ENCODE results near the gene C8B. TPM values are rescaled to one million over a fixed set of nuclear protein-coding genes. Genes with fewer than 3 reads are reported as not detected.
A peak's percentile ranks its signal among the peaks of the same experiment; 100 is the strongest.

Gene C8B
- total and polyA plus RNA-seq, 9 of the 15 experiments (the other 6 are each of a cell fraction or from before 2014, with no cell fraction given): not detected

- CTCF ChIA-PET (ENCODE audit: low intra/inter-chr PET ratio): no interaction called here
These were observed 62.0 kb downstream of the C8B start for GRCh38 chr1:56903778-56904177.

GRCh38 chr1:56901716-56902115, 64.1 kb downstream of the C8B start:
- intact Hi-C loops (cut with micrococcal nuclease) (no loop called here), in situ Hi-C loops (cut with MboI) (no loop called here)
- Histone ChIP-seq H3K4me1 (replicated peaks in 1 of 2; ENCODE audit: control insufficient read depth in 2 of 2, insufficient read depth in 2 of 2, low read length in 2 of 2) (no peaks in the 10 kb centered on the region), H3K9me3 (replicated peaks; ENCODE audit: control insufficient read depth, insufficient read depth, low read depth, low read length) (no peaks in the 10 kb centered on the region), H3K27me3 (ENCODE audit: control insufficient read depth in 2 of 2, insufficient read depth in 2 of 2, low read length in 2 of 2) (no peaks in the 10 kb centered on the region), H3K36me3 (ENCODE audit: control insufficient read depth, insufficient read depth, low read length) (no peaks in the 10 kb centered on the region), H3K9ac (ENCODE audit: insufficient read depth in 1 of 2, low read depth in 2 of 2, low read length in 2 of 2) (no peak overlapping the region), H2AFZ (ENCODE audit: low read depth, low read length) (no peak overlapping the region), H3K9me1 (ENCODE audit: control insufficient read depth, insufficient read depth, low read length) (no peaks in the 10 kb centered on the region), H3K27ac (ENCODE audit: extremely low read depth, low read depth, low read length) (no peak overlapping the region), H3K79me2 (ENCODE audit: control insufficient read depth, insufficient read depth, low read length) (no peaks in the 10 kb centered on the region), H4K20me1 (replicated peaks; ENCODE audit: control insufficient read depth, insufficient read depth, low read length) (no peaks in the 10 kb centered on the region), H3K4me3 (no peak overlapping the region), H3K4me2 (ENCODE audit: insufficient read depth, low read length) (no peak overlapping the region)
- TF ChIP-seq NR2C2 (CRISPR knock-in tag; IDR thresholded peaks at IDR 0.05): no peak
- peak; percentile 41; the same call in 1 of the 2 replicates for TF ChIP-seq NR2C2 (tag; IDR thresholded peaks at IDR 0.05)
- peak; percentile 12; the same call in 1 of the 2 replicates for TF ChIP-seq BACH1 (tag; IDR thresholded peaks at IDR 0.05)
- TF ChIP-seq, protein P1, sequence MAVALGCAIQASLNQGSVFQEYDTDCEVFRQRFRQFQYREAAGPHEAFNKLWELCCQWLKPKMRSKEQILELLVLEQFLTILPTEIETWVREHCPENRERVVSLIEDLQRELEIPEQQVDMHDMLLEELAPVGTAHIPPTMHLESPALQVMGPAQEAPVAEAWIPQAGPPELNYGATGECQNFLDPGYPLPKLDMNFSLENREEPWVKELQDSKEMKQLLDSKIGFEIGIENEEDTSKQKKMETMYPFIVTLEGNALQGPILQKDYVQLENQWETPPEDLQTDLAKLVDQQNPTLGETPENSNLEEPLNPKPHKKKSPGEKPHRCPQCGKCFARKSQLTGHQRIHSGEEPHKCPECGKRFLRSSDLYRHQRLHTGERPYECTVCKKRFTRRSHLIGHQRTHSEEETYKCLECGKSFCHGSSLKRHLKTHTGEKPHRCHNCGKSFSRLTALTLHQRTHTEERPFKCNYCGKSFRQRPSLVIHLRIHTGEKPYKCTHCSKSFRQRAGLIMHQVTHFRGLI (CRISPR knock-in tag; IDR thresholded peaks at IDR 0.05): no peak
- TF ChIP-seq CEBPB (tag; IDR thresholded peaks at IDR 0.05): peak; percentile 30; the same call in 1 of the 2 replicates
- no peak for TF ChIP-seq PHF8 (IDR thresholded peaks at IDR 0.05; ENCODE audit: borderline replicate concordance, low read length)
- no peak for TF ChIP-seq TCF3 (CRISPR knock-in tag; IDR thresholded peaks at IDR 0.05)
- TF ChIP-seq MAX (CRISPR knock-in tag; IDR thresholded peaks at IDR 0.05): no peak
- TF ChIP-seq CC2D1A (IDR thresholded peaks at IDR 0.05): no peak
- 0 out of 2 replicates have a peak, but pooled peaks have one; percentile 12 for TF ChIP-seq ZNF316 (IDR thresholded peaks at IDR 0.05)
- no peak for TF ChIP-seq ELF1 (tag; IDR thresholded peaks at IDR 0.05)
- FAIRE-seq (no peak), DNase-seq (ENCODE audit: extremely low read depth in 1 of 4, low spot score in 3 of 4) (no peak), ATAC-seq (no peak)
- CTCF ChIA-PET (ENCODE audit: low intra/inter-chr PET ratio): no interaction called here
- BruUV-seq (replicated peaks): no TSS peak
- 0% methylated on average over 3 of the region's 3 CpGs for WGBS (ENCODE audit: insufficient coverage, low coverage, missing lambda C conversion rate)
- POLR2A ChIA-PET: interaction anchor here (1.0 kb wide), 1 partner anchor 12 kb away, joined by 4 read pairs; no protein-coding TSS in a partner anchor

More at GRCh38 chr1:56903778-56904177, 62.0 kb downstream of the C8B start:
- Histone ChIP-seq H4K20me1 (replicated peaks; ENCODE audit: control insufficient read depth, insufficient read depth, low read length) (no peaks in the 10 kb centered on the region), H3K9me3 (replicated peaks; ENCODE audit: control insufficient read depth, insufficient read depth, low read depth, low read length) (no peaks in the 10 kb centered on the region), H3K4me3 (no peak overlapping the region), H3K79me2 (ENCODE audit: control insufficient read depth, insufficient read depth, low read length) (no peaks in the 10 kb centered on the region), H3K9ac (ENCODE audit: insufficient read depth in 1 of 2, low read depth in 2 of 2, low read length in 2 of 2) (no peak overlapping the region), H3K27me3 (ENCODE audit: control insufficient read depth in 2 of 2, insufficient read depth in 2 of 2, low read length in 2 of 2) (no peaks in the 10 kb centered on the region), H3K36me3 (ENCODE audit: control insufficient read depth, insufficient read depth, low read length) (no peaks in the 10 kb centered on the region), H3K9me1 (ENCODE audit: control insufficient read depth, insufficient read depth, low read length) (no peaks in the 10 kb centered on the region), H3K27ac (ENCODE audit: extremely low read depth, low read depth, low read length) (no peak overlapping the region), H3K4me2 (ENCODE audit: insufficient read depth, low read length) (no peak overlapping the region), H3K4me1 (replicated peaks in 1 of 2; ENCODE audit: control insufficient read depth in 2 of 2, insufficient read depth in 2 of 2, low read length in 2 of 2) (no peaks in the 10 kb centered on the region), H2AFZ (ENCODE audit: low read depth, low read length) (no peak overlapping the region)
- in situ Hi-C loops (cut with MboI) (no loop called here), intact Hi-C loops (cut with micrococcal nuclease) (no loop called here)
- no peak for TF ChIP-seq EZH2 (IDR thresholded peaks at IDR 0.05; ENCODE audit: borderline replicate concordance, low read depth, low read length)
- BruUV-seq (replicated peaks): no TSS peak
- FAIRE-seq (no peak), DNase-seq (ENCODE audit: extremely low read depth in 1 of 4, low spot score in 3 of 4) (no peak), ATAC-seq (no peak)
- POLR2A ChIA-PET: interaction anchor here (0.5 kb wide), 1 partner anchor 1091 kb away, joined by 3 read pairs; no protein-coding TSS in a partner anchor
- 0% methylated on average over 1 of the region's 1 CpG for WGBS (ENCODE audit: insufficient coverage, low coverage, missing lambda C conversion rate)
